Gastrocnemius medialis (tissue), 4 donors: ENCODE measurements around the gene KLHDC8B. TPM values are rescaled to one million over a fixed set of nuclear protein-coding genes. Genes with fewer than 3 reads are reported as not detected.
A peak's percentile ranks its signal among the peaks of the same experiment; 100 is the strongest.
"Not testable (repeated sequence)": the region's sequence is repeated elsewhere in the genome, so short reads cannot be mapped to it uniquely, and the experiment has no call there.

Source experiments
- ATAC-seq, 2 donors: fragments of 150-250 bp; one replicate each; pipeline ENCODE4 v1.9.1; 2016
- DNase-seq, 2 donors: peaks; one replicate each; pipeline ENCODE4 v3.0.0-alpha.2; 2019
- H3K27ac ChIP-seq, 4 donors: fragments of 200-600 bp; sonication (generic); 1 replicate in 1 of 4; 2 replicates in 3 of 4; pipeline ENCODE4 v1.5.1; 2016 to 2018; ENCODE audit warnings: mild to moderate bottlenecking in 2 of 4, moderate library complexity in 1 of 4
- H3K27me3 ChIP-seq, 3 donors: fragments of 200-600 bp; sonication (generic) in 2 of 3; 1 replicate in 1 of 3; 2 replicates in 2 of 3; pipeline versions ENCODE4 v1.5.1 to v1.6.0; 2016 to 2019; ENCODE audit warnings: mild to moderate bottlenecking in 1 of 3, moderate library complexity in 1 of 3
- H3K36me3 ChIP-seq, 2 donors: fragments of 200-600 bp; sonication (generic) in 1 of 2; one replicate each; pipeline ENCODE4 v1.5.1; 2017 to 2018
- H3K4me1 ChIP-seq, 2 donors: fragments of 200-600 bp; sonication (generic) in 1 of 2; one replicate each; pipeline ENCODE4 v1.5.1; 2016 to 2017; ENCODE audit warnings: mild to moderate bottlenecking in 2 of 2
- H3K4me3 ChIP-seq, 4 donors: fragments of 200-600 bp; sonication (generic) in 3 of 4; 1 replicate in 1 of 4; 2 replicates in 3 of 4; pipeline ENCODE4 v1.5.1; 2016 to 2019; ENCODE audit warnings: mild to moderate bottlenecking in 2 of 4
- H3K9me3 ChIP-seq, 3 donors: fragments of 200-600 bp; sonication (generic) in 2 of 3; 1 replicate in 1 of 3; 2 replicates in 2 of 3; pipeline ENCODE4 v1.5.1; 2016 to 2019
- POLR2A ChIP-seq, 2 donors: fragments of 450-650 bp; IDR thresholded peaks; one replicate each; pipeline ENCODE4 v1.6.1; 2017; ENCODE audit warnings: antibody characterized with exemption in 2 of 2, mild to moderate bottlenecking in 2 of 2, moderate library complexity in 2 of 2
- in situ Hi-C, 4 donors: fragments of 200-750 bp; cut with MboI; loops; one replicate each; pipeline versions ENCODE4 v1.15.0 to v1.8.0; 2017; ENCODE audit warnings: low sequenced_read_pairs in 4 of 4
- intact Hi-C: fragments of 100-400 bp; cut with DNase I; formaldehyde crosslinking; loops from one replicate; pipeline ENCODE4 v1.15.1; 2023; ENCODE audit warnings: low total_unique reads
- total RNA-seq, 4 donors: library from RNA; depleted of rRNA; stranded (reverse); fragments of >200 nt; gene quantifications; one replicate each; pipeline versions ENCODE4 v1.1.0 to v1.2.3, GENCODE V29; 2016
- TF ChIP-seq, protein P1 (sequence below), 5 experiments: fragments of 450-650 bp in 3 of 5; fragments of 200-600 bp in 2 of 5; sonication (generic) in 2 of 5; IDR thresholded peaks in 4 of 5; conservative IDR thresholded peaks in 1 of 5; 1 replicate in 4 of 5; 2 replicates in 1 of 5; pipeline ENCODE4 v1.5.1; 2016 to 2019; ENCODE audit warnings: antibody characterized with exemption in 5 of 5, mild to moderate bottlenecking in 3 of 5, moderate library complexity in 3 of 5

Gene KLHDC8B
- total RNA-seq, 4 donors from 2014 or later: 15.8 to 35.8 (median 26.0) TPM

DNA sequence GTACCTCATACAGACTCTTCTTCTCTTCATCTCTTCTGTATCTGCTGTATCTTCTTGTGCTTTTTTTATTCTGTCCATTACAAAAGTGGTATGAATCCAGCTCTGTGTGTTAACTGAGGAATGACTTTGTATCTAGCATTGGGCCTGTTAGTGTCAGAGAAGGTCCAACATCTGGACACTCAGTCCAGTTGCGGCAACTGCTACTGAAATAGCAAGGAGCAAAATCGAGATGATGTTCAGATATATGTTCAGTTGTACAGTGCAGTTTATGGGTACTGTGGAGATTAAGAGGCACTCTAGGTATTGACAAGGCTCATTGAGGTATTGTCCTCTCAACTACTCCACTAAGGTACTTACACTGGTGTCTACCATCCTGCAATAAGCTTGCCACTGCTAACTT is 42.6 kb downstream of the KLHDC8B start:
- DNase-seq (no peak), ATAC-seq (no peak)
- Histone ChIP-seq H3K27ac (no peak overlapping the region), H3K27me3 (no peaks in the 10 kb centered on the region), H3K36me3 (no peaks in the 10 kb centered on the region), H3K9me3 (no peaks in the 10 kb centered on the region), H3K4me1 (peaks cover 13 to 15% of the 10 kb centered on the region in 2 donors), H3K4me3 (no peak overlapping the region)
- in situ Hi-C loops: no loop called here
- TF ChIP-seq POLR2A (IDR thresholded peaks at IDR 0.05): no peak
- TF ChIP-seq, protein P1, sequence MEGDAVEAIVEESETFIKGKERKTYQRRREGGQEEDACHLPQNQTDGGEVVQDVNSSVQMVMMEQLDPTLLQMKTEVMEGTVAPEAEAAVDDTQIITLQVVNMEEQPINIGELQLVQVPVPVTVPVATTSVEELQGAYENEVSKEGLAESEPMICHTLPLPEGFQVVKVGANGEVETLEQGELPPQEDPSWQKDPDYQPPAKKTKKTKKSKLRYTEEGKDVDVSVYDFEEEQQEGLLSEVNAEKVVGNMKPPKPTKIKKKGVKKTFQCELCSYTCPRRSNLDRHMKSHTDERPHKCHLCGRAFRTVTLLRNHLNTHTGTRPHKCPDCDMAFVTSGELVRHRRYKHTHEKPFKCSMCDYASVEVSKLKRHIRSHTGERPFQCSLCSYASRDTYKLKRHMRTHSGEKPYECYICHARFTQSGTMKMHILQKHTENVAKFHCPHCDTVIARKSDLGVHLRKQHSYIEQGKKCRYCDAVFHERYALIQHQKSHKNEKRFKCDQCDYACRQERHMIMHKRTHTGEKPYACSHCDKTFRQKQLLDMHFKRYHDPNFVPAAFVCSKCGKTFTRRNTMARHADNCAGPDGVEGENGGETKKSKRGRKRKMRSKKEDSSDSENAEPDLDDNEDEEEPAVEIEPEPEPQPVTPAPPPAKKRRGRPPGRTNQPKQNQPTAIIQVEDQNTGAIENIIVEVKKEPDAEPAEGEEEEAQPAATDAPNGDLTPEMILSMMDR (IDR thresholded peaks at IDR 0.05 in 4 of 5, conservative IDR thresholded peaks at IDR 0.05 in 1 of 5): no peak
- intact Hi-C loops: no loop called here

DNA sequence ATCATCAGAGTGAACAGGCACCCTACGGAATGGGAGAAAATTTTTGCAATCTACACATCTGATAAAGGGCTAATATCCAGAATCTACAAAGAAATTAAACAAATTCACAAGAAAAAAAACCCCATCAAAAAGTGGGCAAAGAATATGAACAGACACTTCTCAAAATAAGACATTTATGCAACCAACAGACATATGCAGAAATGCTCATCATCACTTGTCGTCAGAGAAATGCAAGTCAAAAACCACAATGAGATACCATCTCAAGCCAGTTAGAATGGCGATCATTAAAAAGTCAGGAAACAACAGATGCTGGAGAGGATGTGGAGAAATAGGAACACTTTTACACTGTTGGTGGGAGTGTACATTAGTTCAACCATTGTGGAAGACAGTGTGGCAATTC is 45.3 kb downstream of the KLHDC8B start:
- H3K4me3 ChIP-seq, intact Hi-C loops, DNase-seq, H3K27ac ChIP-seq, H3K36me3 ChIP-seq, ATAC-seq, in situ Hi-C loops, H3K27me3 ChIP-seq, H3K9me3 ChIP-seq: not testable (repeated sequence)
- H3K4me1 ChIP-seq: peaks cover 17 to 22% of the 10 kb centered on the region in 2 donors

DNA sequence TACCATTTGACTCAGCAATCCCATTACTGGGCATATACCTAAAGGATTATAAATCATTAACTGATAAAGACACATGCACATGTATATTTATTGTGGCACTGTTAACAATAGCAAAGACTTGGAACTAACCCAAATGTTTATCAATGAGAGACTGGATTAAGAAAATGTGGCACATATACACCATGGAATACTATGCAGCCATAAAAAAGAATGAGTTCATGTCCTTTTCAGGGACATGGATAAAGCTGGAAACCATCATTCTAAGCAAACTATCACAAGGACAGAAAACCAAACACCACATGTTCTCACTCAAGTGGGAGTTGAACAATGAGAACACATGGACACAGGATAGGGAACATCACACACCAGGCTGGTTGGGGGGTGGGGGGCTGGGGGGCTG is 45.7 kb downstream of the KLHDC8B start:
- not testable (repeated sequence) for DNase-seq

DNA sequence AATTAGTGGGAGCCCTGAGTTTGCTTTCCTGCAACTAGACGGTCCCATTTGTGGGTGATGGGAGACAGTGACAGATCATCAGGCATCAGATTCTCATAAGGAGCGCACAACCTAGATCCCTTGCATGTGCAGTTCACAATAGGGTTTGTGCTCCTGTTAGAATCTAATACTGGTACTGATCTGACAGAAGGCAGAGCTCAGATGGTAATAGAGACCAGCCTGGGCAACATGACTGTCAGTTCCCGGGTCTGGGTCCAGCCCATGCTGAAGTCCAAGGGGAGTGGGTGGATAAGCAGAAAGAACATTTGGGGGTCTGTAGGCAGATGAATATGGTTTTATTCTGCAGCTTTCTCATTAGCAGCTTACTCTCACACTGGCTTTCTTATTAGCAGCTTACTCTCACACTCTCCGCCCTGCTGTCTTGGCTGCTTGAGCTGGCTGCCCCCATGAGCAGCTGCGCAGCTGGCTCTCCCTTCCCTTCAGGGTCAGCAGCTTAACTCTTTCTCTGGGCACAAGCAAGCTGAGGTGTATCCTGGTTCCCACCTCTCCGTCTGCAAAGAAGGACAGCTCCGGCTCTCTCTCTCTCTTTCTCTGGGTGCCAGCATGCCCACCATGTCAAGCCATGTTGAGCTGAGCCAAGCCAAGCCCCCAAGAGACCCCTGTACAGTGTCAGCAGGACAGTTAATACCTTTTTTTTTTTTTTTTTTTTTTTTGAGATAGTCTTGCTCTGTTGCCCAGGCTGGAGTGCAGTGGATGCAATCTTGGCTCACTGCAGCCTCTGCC is 46.5 kb downstream of the KLHDC8B start:
- H3K4me3 ChIP-seq: no peak overlapping the region
- no peak for TF ChIP-seq POLR2A (IDR thresholded peaks at IDR 0.05)
- TF ChIP-seq, protein P1 (IDR thresholded peaks at IDR 0.05 in 4 of 5, conservative IDR thresholded peaks at IDR 0.05 in 1 of 5): no peak
- DNase-seq: peak in 1 of 2 donors; percentile 45
- in situ Hi-C loops: no loop called here
- no peaks in the 10 kb centered on the region for H3K36me3 ChIP-seq
- H3K27me3 ChIP-seq: no peaks in the 10 kb centered on the region
- peak; percentile 74 to 77 for ATAC-seq
- H3K4me1 ChIP-seq: peaks cover 17 to 22% of the 10 kb centered on the region in 2 donors
- no peaks in the 10 kb centered on the region for H3K9me3 ChIP-seq
- intact Hi-C loops: no loop called here
- H3K27ac ChIP-seq: peak overlapping the region; percentile 80 to 85 (median 83)

More for the DNA sequence above, 45.7 kb downstream of the KLHDC8B start:
- intact Hi-C loops, H3K27me3 ChIP-seq, H3K36me3 ChIP-seq, in situ Hi-C loops, H3K9me3 ChIP-seq, ATAC-seq, H3K4me3 ChIP-seq, H3K27ac ChIP-seq: not testable (repeated sequence)
- peaks cover 17 to 22% of the 10 kb centered on the region in 2 donors for H3K4me1 ChIP-seq

DNA sequence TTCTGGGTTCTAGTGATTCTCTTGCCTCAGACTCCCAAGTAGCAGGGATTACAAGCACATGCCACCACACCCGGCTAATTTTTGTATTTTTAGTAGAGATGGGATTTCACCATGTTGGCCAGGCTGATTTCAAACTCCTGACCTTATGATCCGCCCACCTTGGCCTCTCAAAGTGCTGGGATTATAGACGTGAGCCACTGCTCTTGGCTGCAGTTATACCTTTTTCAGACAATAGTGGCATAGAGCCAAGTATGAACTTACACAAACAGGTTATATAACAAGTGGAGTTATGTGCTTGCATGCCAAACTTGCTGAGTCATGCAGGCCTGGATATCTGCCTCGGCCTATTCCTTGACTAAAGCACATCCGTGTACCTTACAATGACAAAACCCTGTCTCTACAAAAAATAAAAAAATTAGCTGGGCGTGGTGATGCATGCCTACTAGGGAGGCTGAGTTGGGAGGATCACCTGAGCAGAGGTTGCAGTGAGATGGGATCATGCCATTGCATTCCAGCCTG is 47.1 kb downstream of the KLHDC8B start:
- H3K27me3 ChIP-seq, H3K9me3 ChIP-seq, H3K4me3 ChIP-seq, in situ Hi-C loops, intact Hi-C loops, H3K36me3 ChIP-seq: not testable (repeated sequence)
- Histone ChIP-seq H3K27ac (peak overlapping the region; percentile 80 to 85 (median 83)), H3K4me1 (peaks cover 17 to 22% of the 10 kb centered on the region in 2 donors)
- ATAC-seq (peak; percentile 87 to 92), DNase-seq (peak; percentile 30 to 79)

DNA sequence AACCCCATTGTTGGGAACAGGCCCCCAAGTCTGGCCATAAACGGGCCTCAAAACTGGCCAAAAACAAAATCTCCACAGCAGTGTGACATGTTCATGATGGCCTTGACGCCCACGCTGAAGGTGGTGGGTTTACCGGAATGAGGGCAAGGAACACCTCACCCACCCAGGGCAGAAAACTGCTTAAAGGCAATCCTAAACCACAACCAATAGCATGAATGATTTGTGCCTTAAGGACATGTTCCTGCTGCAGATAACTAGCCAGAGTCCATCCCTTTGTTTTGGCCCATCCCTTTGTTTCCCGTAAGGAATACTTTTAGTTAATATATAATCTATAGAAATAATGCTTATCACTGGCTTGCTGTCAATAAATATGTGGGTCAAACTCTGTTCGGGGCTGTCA is 47.7 kb downstream of the KLHDC8B start:
- peaks cover 17 to 22% of the 10 kb centered on the region in 2 donors for H3K4me1 ChIP-seq
- in situ Hi-C loops: no loop called here
- DNase-seq: no peak
- H3K4me3 ChIP-seq: no peak overlapping the region
- no peak for ATAC-seq
- intact Hi-C loops: no loop called here
- no peaks in the 10 kb centered on the region for H3K9me3 ChIP-seq
- H3K27ac ChIP-seq: peak overlapping the region; percentile 80 to 85 (median 83)
- H3K27me3 ChIP-seq: no peaks in the 10 kb centered on the region
- TF ChIP-seq POLR2A (IDR thresholded peaks at IDR 0.05): no peak
- TF ChIP-seq, protein P1 (IDR thresholded peaks at IDR 0.05 in 4 of 5, conservative IDR thresholded peaks at IDR 0.05 in 1 of 5): no peak
- H3K36me3 ChIP-seq: no peaks in the 10 kb centered on the region

DNA sequence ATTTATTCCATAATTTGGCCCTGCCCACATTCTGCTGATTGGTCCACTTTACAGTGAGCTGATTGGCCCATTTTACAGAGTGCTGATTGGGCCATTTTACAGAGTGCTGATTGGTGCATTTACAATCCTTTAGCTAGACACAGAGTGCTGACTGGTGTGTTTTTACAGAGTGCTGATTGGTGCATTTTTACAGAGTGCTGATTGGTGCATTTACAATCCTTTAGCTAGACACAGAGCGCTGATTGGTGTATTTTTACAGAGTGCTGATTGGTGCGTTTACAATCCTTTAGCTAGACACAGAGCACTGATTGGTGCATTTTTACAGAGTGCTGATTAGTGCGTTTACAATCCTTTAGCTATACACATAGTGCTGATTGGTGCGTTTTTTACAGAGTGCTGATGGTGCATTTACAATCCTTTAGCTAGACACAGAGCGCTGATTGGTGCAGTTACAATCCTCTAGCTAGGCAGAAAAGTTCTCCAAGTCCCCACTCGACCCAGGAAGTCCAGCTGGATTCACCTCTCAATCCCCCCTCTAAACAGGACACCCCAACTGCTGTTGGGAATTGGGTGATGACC is 49.7 kb downstream of the KLHDC8B start:
- H3K4me3 ChIP-seq, ATAC-seq, intact Hi-C loops, H3K27me3 ChIP-seq, DNase-seq, H3K36me3 ChIP-seq, H3K9me3 ChIP-seq, H3K27ac ChIP-seq, in situ Hi-C loops: not testable (repeated sequence)
- H3K4me1 ChIP-seq: peaks cover 17 to 22% of the 10 kb centered on the region in 2 donors
